ENCODE measurements around the gene PPP2R5E. TPM values are rescaled to one million over a fixed set of nuclear protein-coding genes. Genes with fewer than 3 reads are reported as not detected.

The PPP2R5E gene
- total and polyA plus RNA-seq, 2 of the 8 experiments (the other 6 are each of a cell fraction or from before 2014, with no cell fraction given): 6.8 to 64.6 TPM

DNA sequence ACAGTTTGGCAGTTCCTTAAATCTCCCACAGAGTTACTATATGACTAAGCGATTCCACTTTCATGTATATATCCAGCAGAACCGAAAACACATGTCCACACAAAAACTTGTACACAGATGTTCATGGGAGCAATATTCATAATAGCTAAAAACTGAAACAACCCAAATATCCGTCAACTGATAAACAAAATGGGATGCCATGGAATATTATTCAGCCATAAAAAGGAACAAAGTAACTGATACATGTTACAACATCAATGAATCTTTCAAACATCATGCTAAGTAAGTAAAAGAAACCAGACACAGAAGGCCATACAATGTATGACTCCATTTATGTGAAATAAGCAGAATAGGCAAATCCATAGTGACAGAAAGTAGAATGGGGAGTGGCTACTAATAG lies 144.2 kb downstream of the PPP2R5E start:
- Histone ChIP-seq H4K20me1 (replicated peaks in 1 of 2; ENCODE audit: control insufficient read depth in 1 of 2, insufficient read depth in 2 of 2, low read length in 2 of 2) (no peaks in the 10 kb centered on the region), H4K91ac (replicated peaks; ENCODE audit: insufficient read length, low read length) (no peak overlapping the region), H3K56ac (replicated peaks; ENCODE audit: insufficient read length, low read depth, low read length) (no peak overlapping the region), H3K9ac (replicated peaks in 1 of 4; ENCODE audit: extremely low read depth in 1 of 4, low read depth in 3 of 4, low read length in 3 of 4) (no peak overlapping the region), H2BK12ac (ENCODE audit: low read depth, low read length) (no peak overlapping the region), H3K4me2 (ENCODE audit: insufficient read depth in 1 of 2, low read depth in 2 of 2, low read length in 2 of 2) (no peak overlapping the region), H2BK120ac (replicated peaks; ENCODE audit: low read depth, low read length) (no peak overlapping the region), H3K18ac (ENCODE audit: extremely low read depth, low read length) (no peak overlapping the region), H3K23ac (ENCODE audit: insufficient read length) (no peak overlapping the region), H3K4ac (replicated peaks; ENCODE audit: insufficient read length, low read depth, low read length) (no peak overlapping the region), H4K5ac (ENCODE audit: insufficient read length, low read depth, low read length) (no peak overlapping the region), H3K79me2 (ENCODE audit: control insufficient read depth in 1 of 2, insufficient read depth in 2 of 2, low read length in 2 of 2) (peaks cover 0 to 3% of the 10 kb centered on the region in 2 experiments; a peak in 1 of 4 replicates), H2BK20ac (ENCODE audit: low read length) (no peak overlapping the region), H3K27ac (ENCODE audit: low read depth, low read length) (no peak overlapping the region), H2AFZ (ENCODE audit: low read length) (no peak overlapping the region), H3K4me1 (replicated peaks in 1 of 4; ENCODE audit: control insufficient read depth in 3 of 4, insufficient read depth in 4 of 4, low read length in 3 of 4) (no peaks in the 10 kb centered on the region), H2BK5ac (ENCODE audit: low read depth, low read length) (no peak overlapping the region), H3K27me3 (replicated peaks in 1 of 4; ENCODE audit: control insufficient read depth in 3 of 4, extremely low read depth in 1 of 4, insufficient read depth in 3 of 4, low read length in 3 of 4) (no peaks in the 10 kb centered on the region), H3K23me2 (ENCODE audit: low read depth, low read length) (no peaks in the 10 kb centered on the region; the same call in 1 of the 2 replicates), H4K8ac (ENCODE audit: extremely low read depth, insufficient read depth, low read length) (no peak overlapping the region), H3K79me1 (ENCODE audit: low read depth, low read length) (no peaks in the 10 kb centered on the region; the same call in 1 of the 2 replicates), H2BK15ac (ENCODE audit: low read length) (no peak overlapping the region), H3K14ac (ENCODE audit: insufficient read length) (no peak overlapping the region), H3K4me3 (ENCODE audit: extremely low read depth in 1 of 4, insufficient read depth in 2 of 4, low read depth in 3 of 4, low read length in 4 of 4) (no peak overlapping the region), H3K36me3 (ENCODE audit: control insufficient read depth in 2 of 4, insufficient read depth in 4 of 4, low read length in 3 of 4) (peaks cover 0 to 11% (median 0%) of the 10 kb centered on the region in 4 experiments; a peak in 1 of 8 replicates), H3K9me3 (ENCODE audit: insufficient read depth in 2 of 2, low read depth in 1 of 2, low read length in 1 of 2) (no peaks in the 10 kb centered on the region), H2AK5ac (ENCODE audit: low read depth, low read length) (no peak overlapping the region)
- TF ChIP-seq ASH2L (IDR thresholded peaks at IDR 0.05; ENCODE audit: low read length) (no peak), CBX8 (IDR thresholded peaks at IDR 0.05; ENCODE audit: borderline replicate concordance, low read depth, low read length) (no peak), POLR2AphosphoS5 (IDR thresholded peaks at IDR 0.05; ENCODE audit: low read depth, low read length) (no peak), GTF2F1 (IDR thresholded peaks at IDR 0.05; ENCODE audit: borderline replicate concordance, low read depth, low read length) (no peak), BCL11A (IDR thresholded peaks at IDR 0.05; ENCODE audit: low read depth in 2 of 2, low read length in 2 of 2) (no peak), SIN3A (conservative IDR thresholded peaks at IDR 0.05 in 1 of 2, IDR thresholded peaks at IDR 0.05 in 1 of 2; ENCODE audit: low read depth in 1 of 2, low read length in 2 of 2) (no peak), CHD1 (IDR thresholded peaks at IDR 0.05; ENCODE audit: low read depth, low read length) (no peak), SRF (IDR thresholded peaks at IDR 0.05; ENCODE audit: low read depth, low read length) (no peak)
- no peak for DNase-seq (ENCODE audit: low read depth in 1 of 2, low spot score in 2 of 2)
- no peak for FAIRE-seq
- ChIA-PET POLR2A (ENCODE audit: partially characterized antibody) (no interaction called here), CTCF (ENCODE audit: partially characterized antibody) (no interaction called here)
- 96% methylated on average over 3 of the region's 3 CpGs; no CpG with 5 or more reads in 1 of the 2 experiments for WGBS, 2 experiments (ENCODE audit: extremely low coverage in 1 of 2, insufficient coverage in 1 of 2, insufficient read length in 1 of 2, insufficient replicate concordance in 2 of 2, low coverage in 1 of 2, low lambda C conversion rate in 2 of 2, missing lambda C conversion rate in 1 of 2)

All from H1 (cell line).